Retinal pigment epithelial cell (primary cell): Measurements from ENCODE around the gene LRRC34.

Experiments used
- DNase-seq: peaks from one replicate; pipeline ENCODE4 v3.0.0-alpha.2; 2010; ENCODE audit warnings: low read depth
- H3K4me3 ChIP-seq: 2 replicates; pipeline ENCODE4 v1.5.1; 2011; ENCODE audit warnings: mild to moderate bottlenecking, low read length, control low read depth, moderate library complexity
- TF ChIP-seq, protein P1 (sequence below): conservative IDR thresholded peaks from 2 replicates; pipeline ENCODE4 v1.5.1; 2011; ENCODE audit warnings: low read depth, low read length, control low read depth, inconsistent platforms

LRRC34 gene

DNA sequence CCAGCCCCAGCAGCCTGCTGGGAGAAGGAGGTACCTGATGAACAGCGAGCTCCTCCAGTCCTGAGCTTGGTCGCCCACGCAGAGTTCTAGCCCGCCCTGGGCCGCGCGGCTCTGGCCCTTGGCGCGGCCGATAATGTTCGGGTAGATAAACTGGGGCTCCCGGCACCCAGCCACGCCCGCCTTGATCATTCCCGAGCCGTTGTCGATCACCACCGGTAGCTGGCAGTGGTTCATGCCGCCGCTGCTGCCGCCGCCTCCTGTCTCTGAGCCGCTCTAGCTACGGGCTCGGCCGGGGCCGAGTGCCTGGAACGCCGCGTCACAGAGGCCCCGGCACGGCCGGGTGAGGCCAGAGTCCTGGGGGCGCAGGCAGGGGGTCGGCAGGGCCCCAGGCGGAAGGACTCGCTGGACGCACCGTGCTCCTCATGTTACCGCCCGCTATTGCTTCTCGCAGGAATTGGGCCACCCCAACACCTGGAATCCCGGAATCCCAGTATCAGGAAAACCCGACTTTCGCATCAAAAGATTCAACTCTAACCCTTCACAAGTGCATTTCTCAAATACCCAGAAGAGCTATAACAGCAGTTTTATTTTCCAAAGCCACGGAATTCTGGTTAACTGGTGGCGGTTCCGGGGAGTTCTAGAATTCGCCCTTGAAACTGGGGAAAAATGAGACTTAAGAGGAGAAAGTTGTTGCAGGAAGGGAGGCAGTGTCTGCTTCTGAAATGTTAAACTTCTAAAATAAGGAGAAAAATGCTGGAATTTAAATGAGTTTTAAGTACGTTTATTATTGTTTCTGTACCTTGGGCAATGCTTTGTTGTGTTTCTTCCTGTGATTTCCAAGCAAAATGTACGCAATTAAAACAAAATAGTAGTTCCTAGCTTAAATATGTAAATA, 43.2 kb downstream of the LRRC34 start, which contains the start of gene ACTRT3:
ACTRT3 (minus strand) TSS at position 275 of the 895 bp plus-strand sequence; CDS start at position 234, 41 bp downstream.
- DNase-seq = no peak
- peak within 1 kb of the TSS; percentile 90 for H3K4me3 ChIP-seq
- TF ChIP-seq, protein P1, sequence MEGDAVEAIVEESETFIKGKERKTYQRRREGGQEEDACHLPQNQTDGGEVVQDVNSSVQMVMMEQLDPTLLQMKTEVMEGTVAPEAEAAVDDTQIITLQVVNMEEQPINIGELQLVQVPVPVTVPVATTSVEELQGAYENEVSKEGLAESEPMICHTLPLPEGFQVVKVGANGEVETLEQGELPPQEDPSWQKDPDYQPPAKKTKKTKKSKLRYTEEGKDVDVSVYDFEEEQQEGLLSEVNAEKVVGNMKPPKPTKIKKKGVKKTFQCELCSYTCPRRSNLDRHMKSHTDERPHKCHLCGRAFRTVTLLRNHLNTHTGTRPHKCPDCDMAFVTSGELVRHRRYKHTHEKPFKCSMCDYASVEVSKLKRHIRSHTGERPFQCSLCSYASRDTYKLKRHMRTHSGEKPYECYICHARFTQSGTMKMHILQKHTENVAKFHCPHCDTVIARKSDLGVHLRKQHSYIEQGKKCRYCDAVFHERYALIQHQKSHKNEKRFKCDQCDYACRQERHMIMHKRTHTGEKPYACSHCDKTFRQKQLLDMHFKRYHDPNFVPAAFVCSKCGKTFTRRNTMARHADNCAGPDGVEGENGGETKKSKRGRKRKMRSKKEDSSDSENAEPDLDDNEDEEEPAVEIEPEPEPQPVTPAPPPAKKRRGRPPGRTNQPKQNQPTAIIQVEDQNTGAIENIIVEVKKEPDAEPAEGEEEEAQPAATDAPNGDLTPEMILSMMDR = peak; percentile 3

DNA sequence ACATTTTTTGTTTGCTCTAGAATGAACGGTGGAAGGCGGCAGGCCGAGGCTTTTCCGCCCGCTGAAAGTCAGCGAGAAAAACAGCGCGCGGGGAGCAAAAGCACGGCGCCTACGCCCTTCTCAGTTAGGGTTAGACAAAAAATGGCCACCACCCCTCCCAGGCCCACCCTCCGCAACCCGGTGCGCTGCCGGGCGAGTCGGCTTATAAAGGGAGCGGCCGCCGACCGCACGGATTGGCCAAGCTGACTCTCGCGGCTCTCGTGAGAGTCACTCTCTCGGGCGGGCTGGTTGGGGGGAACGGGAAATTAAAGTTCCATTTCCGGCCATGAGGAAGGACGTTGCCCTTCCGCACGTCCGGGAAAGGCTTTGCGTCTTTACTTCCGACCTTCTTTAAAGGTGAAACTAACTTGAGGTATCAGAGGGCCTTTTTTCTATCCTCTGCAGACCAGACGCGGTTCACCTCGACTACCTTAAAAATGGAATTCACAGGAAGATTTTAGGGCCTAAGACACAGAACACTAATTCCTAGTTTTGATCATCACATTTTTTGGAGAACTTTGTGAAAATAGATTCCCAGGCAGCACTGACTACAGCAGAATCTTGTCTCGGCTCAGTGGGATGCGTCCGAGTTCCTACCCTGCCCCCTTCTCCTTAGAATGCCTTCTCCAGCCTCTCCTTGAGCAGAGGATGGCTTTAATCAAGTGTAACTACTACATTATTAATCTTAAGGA, 47.7 kb downstream of the LRRC34 start, which contains the start of gene TERC:
TERC (minus strand) TSS at position 179 of the 731 bp plus-strand sequence.
- TF ChIP-seq, protein P1 = no peak
- H3K4me3 ChIP-seq = peak within 1 kb of the TSS; percentile 83
- peak; percentile 80 for DNase-seq

DNA sequence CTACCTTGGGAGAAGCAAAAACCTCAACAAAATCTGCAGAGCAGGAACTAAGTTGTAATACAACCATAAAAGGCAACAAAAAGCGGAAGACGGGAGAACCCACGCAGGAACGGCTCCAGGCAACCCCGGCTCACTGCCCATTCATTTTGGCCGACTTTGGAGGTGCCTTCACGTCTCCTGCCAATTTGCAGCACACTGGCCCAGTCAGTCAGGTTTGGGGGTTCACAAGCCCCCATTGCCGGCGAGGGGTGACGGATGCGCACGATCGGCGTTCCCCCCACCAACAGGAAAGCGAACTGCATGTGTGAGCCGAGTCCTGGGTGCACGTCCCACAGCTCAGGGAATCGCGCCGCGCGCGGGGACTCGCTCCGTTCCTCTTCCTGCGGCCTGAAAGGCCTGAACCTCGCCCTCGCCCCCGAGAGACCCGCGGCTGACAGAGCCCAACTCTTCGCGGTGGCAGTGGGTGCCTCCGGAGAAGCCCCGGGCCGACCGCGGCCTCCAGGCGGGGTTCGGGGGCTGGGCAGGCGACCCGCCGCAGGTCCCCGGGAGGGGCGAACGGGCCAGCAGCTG, 48.3 kb downstream of the LRRC34 start:
- TF ChIP-seq, protein P1 = no peak
- H3K4me3 ChIP-seq = peak overlapping the region; percentile 83
- no peak for DNase-seq

DNA sequence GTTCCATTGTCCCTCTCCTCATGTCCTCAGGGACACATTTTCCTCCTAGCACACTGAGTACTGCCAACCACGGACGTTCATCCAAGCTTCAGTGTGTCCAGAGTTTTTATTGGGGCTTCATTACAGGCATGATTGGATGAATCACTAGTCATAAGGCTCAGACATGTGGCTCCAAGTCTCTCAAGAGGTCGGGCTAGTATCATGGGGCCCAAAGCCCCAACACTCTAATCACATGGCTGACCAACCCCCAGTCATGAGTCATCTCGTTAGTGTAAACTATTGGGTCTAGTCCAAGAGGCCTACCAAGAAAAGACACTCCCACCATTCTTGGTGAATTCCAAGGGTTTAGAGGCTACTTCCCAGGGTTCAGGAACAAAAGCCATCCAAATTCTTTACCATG, 52.2 kb downstream of the LRRC34 start:
- TF ChIP-seq, protein P1 = no peak
- H3K4me3 ChIP-seq = no peak overlapping the region
- peak; percentile 77 for DNase-seq

DNA sequence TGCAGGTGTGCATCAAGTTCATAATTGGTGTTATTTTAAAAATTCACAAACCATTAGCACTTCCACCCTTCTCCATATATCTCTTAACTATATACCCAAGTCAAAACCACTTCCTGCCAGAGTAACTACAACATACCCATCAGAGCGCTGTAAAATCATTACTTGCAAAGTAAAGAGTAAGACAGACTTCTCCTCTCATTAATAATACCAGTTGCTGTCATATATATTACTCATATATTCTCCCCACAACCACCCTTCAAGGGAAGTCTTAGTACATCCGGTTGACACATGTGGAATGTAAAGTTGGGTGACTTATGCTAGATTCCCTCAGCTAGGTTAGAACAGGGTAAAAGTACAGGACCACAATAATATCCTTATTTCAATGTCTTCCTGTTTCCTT, 53.4 kb downstream of the LRRC34 start:
- TF ChIP-seq, protein P1 = no peak
- H3K4me3 ChIP-seq = no peak overlapping the region
- DNase-seq = no peak

DNA sequence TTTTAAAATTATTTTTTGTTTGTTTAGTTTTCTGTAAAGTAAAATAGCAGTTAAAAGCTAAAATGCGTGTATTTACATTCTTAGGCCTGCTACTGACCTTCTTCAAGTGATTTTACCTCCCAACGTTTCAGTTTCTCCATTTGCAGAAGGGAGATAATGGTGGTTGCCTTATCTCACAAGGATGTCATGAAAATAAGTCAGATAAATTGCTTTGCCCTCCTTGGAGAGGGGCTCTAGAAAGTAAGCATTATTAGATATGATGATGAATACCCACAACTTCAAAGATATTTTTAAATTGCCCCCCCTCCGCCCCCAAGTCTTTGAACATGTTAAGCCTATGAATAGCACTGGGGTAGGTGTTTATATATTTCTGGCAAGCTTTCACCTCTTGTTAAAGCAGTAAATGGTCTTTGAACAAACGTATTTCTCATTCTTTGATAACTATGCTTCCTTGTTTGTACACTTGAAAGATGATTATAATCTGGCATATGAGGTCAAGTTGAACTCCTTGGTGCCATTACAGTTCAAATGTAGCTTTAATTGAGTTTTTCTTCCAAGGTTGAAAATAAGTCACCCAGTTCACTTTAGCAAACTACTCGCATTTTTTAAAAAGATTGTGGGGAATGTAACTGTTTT, 54.2 kb downstream of the LRRC34 start:
- no peak for DNase-seq
- no peak overlapping the region for H3K4me3 ChIP-seq
- TF ChIP-seq, protein P1 = no peak
